CD14-positive monocyte (primary cell): ENCODE results near the gene OTX1. TPM values are rescaled to one million over a fixed set of nuclear protein-coding genes. Genes with fewer than 3 reads are reported as not detected.

Source experiments
- DNase-seq, 3 donors: peaks; one replicate each; pipeline ENCODE4 v3.0.0-alpha.2; 2011 to 2022
- H2AFZ ChIP-seq: 2 replicates; pipeline ENCODE4 v1.6.0; 2012; ENCODE audit warnings: mild to moderate bottlenecking, low read depth, low read length, inconsistent platforms; ENCODE audit not compliant: insufficient read depth, poor library complexity, severe bottlenecking
- H3K27ac ChIP-seq, 2 donors: 1 replicate in 1 of 2; 2 replicates in 1 of 2; pipeline ENCODE4 v1.5.1; 2012 to 2013; ENCODE audit warnings: low read length in 2 of 2, control low read depth in 1 of 2, inconsistent platforms in 1 of 2, low read depth in 1 of 2, mild to moderate bottlenecking in 1 of 2
- H3K27me3 ChIP-seq, 2 donors: one replicate each; pipeline versions ENCODE4 v1.6.0 to v1.6.1; 2011 to 2013; ENCODE audit warnings: low read length in 2 of 2; ENCODE audit not compliant: control insufficient read depth in 2 of 2, insufficient read depth in 2 of 2
- H3K36me3 ChIP-seq, 2 donors: replicated peaks in 1 of 2; 1 replicate in 1 of 2; 2 replicates in 1 of 2; pipeline versions ENCODE4 v1.5.1 to v1.6.1; 2012 to 2013; ENCODE audit warnings: low read length in 2 of 2, control low read depth in 1 of 2, inconsistent platforms in 1 of 2, mild to moderate bottlenecking in 1 of 2; ENCODE audit not compliant: insufficient read depth in 2 of 2, control insufficient read depth in 1 of 2
- H3K4me1 ChIP-seq, 2 donors: 1 replicate in 1 of 2; 2 replicates in 1 of 2; pipeline versions ENCODE4 v1.5.1 to v1.6.1; 2012 to 2013; ENCODE audit warnings: low read length in 2 of 2, control low read depth in 1 of 2, inconsistent platforms in 1 of 2, mild to moderate bottlenecking in 1 of 2, moderate library complexity in 1 of 2; ENCODE audit not compliant: insufficient read depth in 2 of 2, control insufficient read depth in 1 of 2
- H3K4me2 ChIP-seq: replicated peaks from 2 replicates; pipeline ENCODE3; 2012; ENCODE audit warnings: low read length, moderate library complexity, mild to moderate bottlenecking; ENCODE audit not compliant: poor library complexity, severe bottlenecking; ENCODE audit errors: extremely low read depth
- H3K4me3 ChIP-seq, 3 experiments: fragments of 200-600 bp in 1 of 3; sonication (generic) in 1 of 3; replicated peaks in 1 of 3; 1 replicate in 2 of 3; 2 replicates in 1 of 3; pipeline ENCODE4 v1.5.1; 2011 to 2013; ENCODE audit warnings: low read length in 3 of 3, mild to moderate bottlenecking in 3 of 3, control low read depth in 2 of 3, low read depth in 2 of 3, inconsistent platforms in 1 of 3, moderate library complexity in 1 of 3
- H3K79me2 ChIP-seq: 2 replicates; pipeline ENCODE4 v1.6.0; 2012; ENCODE audit warnings: mild to moderate bottlenecking, control low read depth, inconsistent platforms, low read length, moderate library complexity; ENCODE audit not compliant: insufficient read depth
- H3K9ac ChIP-seq: 2 replicates; pipeline ENCODE4 v1.6.0; 2017; ENCODE audit warnings: low read length, mild to moderate bottlenecking; ENCODE audit not compliant: insufficient read depth, poor library complexity, severe bottlenecking
- H3K9me3 ChIP-seq, 2 donors: replicated peaks in 1 of 2; 1 replicate in 1 of 2; 2 replicates in 1 of 2; pipeline versions ENCODE4 v1.5.1 to v1.6.1; 2012 to 2013; ENCODE audit warnings: low read length in 2 of 2, control low read depth in 1 of 2; ENCODE audit not compliant: control insufficient read depth in 1 of 2, insufficient read depth in 1 of 2
- H4K20me1 ChIP-seq: 2 replicates; pipeline ENCODE4 v1.6.0; 2012; ENCODE audit warnings: mild to moderate bottlenecking, low read length, control low read depth, moderate library complexity; ENCODE audit not compliant: insufficient read depth
- H3K27ac Mint-ChIP-seq, 7 donors: one replicate each; pipeline ENCODE4 v1.8.0; 2020; ENCODE audit warnings: mild to moderate bottlenecking in 7 of 7, mixed read lengths in 7 of 7, moderate library complexity in 6 of 7, inconsistent platforms in 2 of 7
- H3K27me3 Mint-ChIP-seq, 3 donors: one replicate each; pipeline ENCODE4 v1.8.0; 2021 to 2022; ENCODE audit warnings: low read depth in 3 of 3, mild to moderate bottlenecking in 3 of 3, mixed read lengths in 3 of 3, moderate library complexity in 3 of 3, inconsistent platforms in 1 of 3
- H3K36me3 Mint-ChIP-seq, 2 donors: one replicate each; pipeline ENCODE4 v1.8.0; 2020; ENCODE audit warnings: mixed read lengths in 2 of 2, inconsistent platforms in 1 of 2, mild to moderate bottlenecking in 1 of 2
- H3K4me1 Mint-ChIP-seq: one replicate; pipeline ENCODE4 v1.8.0; 2020; ENCODE audit warnings: mild to moderate bottlenecking, mixed read lengths
- H3K4me3 Mint-ChIP-seq, 2 donors: one replicate each; pipeline ENCODE4 v1.8.0; 2020; ENCODE audit warnings: mild to moderate bottlenecking in 2 of 2, mixed read lengths in 2 of 2, moderate library complexity in 1 of 2
- H3K9me3 Mint-ChIP-seq, 7 donors: one replicate each; pipeline ENCODE4 v1.8.0; 2020 to 2022; ENCODE audit warnings: mixed read lengths in 7 of 7, mild to moderate bottlenecking in 6 of 7, moderate library complexity in 6 of 7, inconsistent platforms in 2 of 7
- CTCF ChIP-seq: fragments of 200-600 bp; IDR thresholded peaks from one replicate; pipeline ENCODE4 v1.8.0; 2022; ENCODE audit warnings: antibody characterized with exemption, mild to moderate bottlenecking
- WGBS: methylation state at CpG from one replicate; pipeline ENCODE4 v1.1.5; 2013; ENCODE audit warnings: missing lambda C conversion rate; ENCODE audit not compliant: insufficient coverage; 5-methylcytosine and 5-hydroxymethylcytosine counted together
- intact Hi-C, 2 donors: fragments of 100-400 bp; cut with micrococcal nuclease; formaldehyde crosslinking; loops; one replicate each; pipeline versions ENCODE4 v1.15.0 to v1.15.1; 2023
- polyA plus RNA-seq, 3 donors: library from polyadenylated mRNA; depleted of rRNA in 1 of 3; unstranded in 2 of 3; stranded (reverse) in 1 of 3; fragments of 300-500 nt in 2 of 3; fragments of >200 nt in 1 of 3; fragmentation: Illumina TruSeq in 2 of 3; gene quantifications; 1 replicate in 2 of 3; 2 replicates in 1 of 3; pipeline ENCODE4 v1.2.3, GENCODE V29; 2012 to 2021

OTX1 gene
- polyA plus RNA-seq, 3 donors, result not detected

- peak overlapping the region in 1 of 3 experiments; percentile 68 for H3K4me3 ChIP-seq
- no peak overlapping the region for H2AFZ ChIP-seq
- peaks cover 18 to 37% of the 10 kb centered on the region in 2 donors for H3K36me3 Mint-ChIP-seq
- no peak overlapping the region for H3K9ac ChIP-seq
- H3K4me2 ChIP-seq, result peak overlapping the region; percentile 65
- H3K27ac ChIP-seq, result no peak overlapping the region
- 6% methylated on average over 40 of the region's 49 CpGs for WGBS
- H3K9me3 Mint-ChIP-seq, result peaks cover 0 to 57% (median 45%) of the 10 kb centered on the region in 7 donors
- H4K20me1 ChIP-seq, result no peaks in the 10 kb centered on the region
- H3K79me2 ChIP-seq, result no peaks in the 10 kb centered on the region
- H3K27me3 Mint-ChIP-seq, result peaks cover 94 to 98% (median 98%) of the 10 kb centered on the region in 3 donors
- peak in 1 of 3 donors; percentile 29 for DNase-seq
- no peak for TF ChIP-seq CTCF
- peaks cover 94 to 98% of the 10 kb centered on the region in 2 donors for H3K27me3 ChIP-seq
- intact Hi-C loops, result no loop called here
- peaks cover 9 to 58% of the 10 kb centered on the region in 2 donors for H3K9me3 ChIP-seq
- H3K27ac Mint-ChIP-seq, result no peak overlapping the region
- H3K36me3 ChIP-seq, result no peaks in the 10 kb centered on the region
- H3K4me1 Mint-ChIP-seq, result peaks cover 76% of the 10 kb centered on the region
- H3K4me3 Mint-ChIP-seq, result peak overlapping the region; percentile 66 to 97
- peaks cover 62 to 77% of the 10 kb centered on the region in 2 donors for H3K4me1 ChIP-seq
Observed at GRCh38 chr2:63056107-63057050, 5.7 kb downstream of the OTX1 start.

GRCh38 chr2:63057249-63058143, 6.9 kb downstream of the OTX1 start:
- H3K27ac ChIP-seq, result no peak overlapping the region
- H4K20me1 ChIP-seq, result no peaks in the 10 kb centered on the region
- peak overlapping the region in 1 of 7 donors; percentile 11 for H3K27ac Mint-ChIP-seq
- H3K9me3 Mint-ChIP-seq, result peaks cover 0 to 47% (median 42%) of the 10 kb centered on the region in 7 donors
- no peaks in the 10 kb centered on the region for H3K79me2 ChIP-seq
- H3K27me3 ChIP-seq, result peaks cover 91 to 98% of the 10 kb centered on the region in 2 donors
- H3K9me3 ChIP-seq, result peaks cover 9 to 56% of the 10 kb centered on the region in 2 donors
- no peaks in the 10 kb centered on the region for H3K36me3 ChIP-seq
- peak overlapping the region in 1 of 3 experiments; percentile 55 for H3K4me3 ChIP-seq
- WGBS, result 1% methylated on average over 10 of the region's 35 CpGs
- peak overlapping the region; percentile 58 to 97 for H3K4me3 Mint-ChIP-seq
- peaks cover 62 to 69% of the 10 kb centered on the region in 2 donors for H3K4me1 ChIP-seq
- intact Hi-C loops, result no loop called here
- H3K36me3 Mint-ChIP-seq, result peaks cover 18 to 35% of the 10 kb centered on the region in 2 donors
- peak overlapping the region; percentile 44 for H3K4me2 ChIP-seq
- no peak overlapping the region for H2AFZ ChIP-seq
- peaks cover 66% of the 10 kb centered on the region for H3K4me1 Mint-ChIP-seq
- TF ChIP-seq CTCF, result no peak
- no peak for DNase-seq
- H3K9ac ChIP-seq, result no peak overlapping the region
- peaks cover 92 to 97% (median 97%) of the 10 kb centered on the region in 3 donors for H3K27me3 Mint-ChIP-seq
